GM06990 (cell line): ENCODE measurements around the gene RNF220.

Source experiments
- DNase-seq: peaks from one replicate; pipeline ENCODE4 v3.0.0-alpha.2; 2011; ENCODE audit not compliant: insufficient read length; ENCODE audit errors: extremely low read depth
- H3K27me3 ChIP-seq: replicated peaks from 2 replicates; pipeline ENCODE4 v1.6.0; 2011; ENCODE audit warnings: low read length; ENCODE audit not compliant: control insufficient read depth, insufficient read depth
- H3K36me3 ChIP-seq: 2 replicates; pipeline ENCODE4 v1.5.1; 2011; ENCODE audit warnings: low read length; ENCODE audit not compliant: control insufficient read depth, insufficient read depth
- H3K4me3 ChIP-seq: replicated peaks from 2 replicates; pipeline ENCODE4 v1.5.1; 2011; ENCODE audit warnings: low read depth, mild to moderate bottlenecking, control low read depth, low read length
- CTCF ChIP-seq: IDR thresholded peaks from 2 replicates; pipeline ENCODE4 v1.5.1; 2011; ENCODE audit warnings: low read length, control low read depth, mild to moderate bottlenecking, inconsistent platforms; ENCODE audit not compliant: insufficient read depth, poor library complexity, severe bottlenecking

RNF220 gene

GRCh38 chr1:44537538-44537937, 132.5 kb downstream of the RNF220 start:
- Histone ChIP-seq H3K36me3 (no peaks in the 10 kb centered on the region), H3K4me3 (no peak overlapping the region), H3K27me3 (no peaks in the 10 kb centered on the region; the same call in none of the 2 replicates)
- no peak for TF ChIP-seq CTCF
- no peak for DNase-seq

GRCh38 chr1:44537956-44538355, 132.9 kb downstream of the RNF220 start:
- Histone ChIP-seq H3K36me3 (no peaks in the 10 kb centered on the region), H3K27me3 (no peaks in the 10 kb centered on the region; the same call in none of the 2 replicates)
- no peak for DNase-seq

GRCh38 chr1:44539991-44540730, 135.1 kb downstream of the RNF220 start:
- DNase-seq: no peak
- H3K27me3 ChIP-seq: no peaks in the 10 kb centered on the region; the same call in none of the 2 replicates
- no peaks in the 10 kb centered on the region for H3K36me3 ChIP-seq
- no peak for TF ChIP-seq CTCF
- H3K4me3 ChIP-seq: no peak overlapping the region

More at GRCh38 chr1:44537956-44538355, 132.9 kb downstream of the RNF220 start:
- no peak for TF ChIP-seq CTCF
- H3K4me3 ChIP-seq: no peak overlapping the region

- DNase-seq: no peak
- H3K36me3 ChIP-seq: no peaks in the 10 kb centered on the region
- H3K4me3 ChIP-seq: no peak overlapping the region
- TF ChIP-seq CTCF: no peak
- no peaks in the 10 kb centered on the region; the same call in none of the 2 replicates for H3K27me3 ChIP-seq
Observed at GRCh38 chr1:44542420-44543063, 137.5 kb downstream of the RNF220 start.

- no peaks in the 10 kb centered on the region for H3K36me3 ChIP-seq
- H3K27me3 ChIP-seq: no peaks in the 10 kb centered on the region; the same call in none of the 2 replicates
- DNase-seq: no peak
- TF ChIP-seq CTCF: no peak
- H3K4me3 ChIP-seq: no peak overlapping the region
Observed at GRCh38 chr1:44543064-44543744, 138.1 kb downstream of the RNF220 start.
